ENCODE data around the gene HIPK2. TPM values are rescaled to one million over a fixed set of nuclear protein-coding genes. Genes with fewer than 3 reads are reported as not detected.

HIPK2 gene
- total RNA-seq, 2 experiments from 2014 or later: 6.2 to 7.9 TPM

DNA sequence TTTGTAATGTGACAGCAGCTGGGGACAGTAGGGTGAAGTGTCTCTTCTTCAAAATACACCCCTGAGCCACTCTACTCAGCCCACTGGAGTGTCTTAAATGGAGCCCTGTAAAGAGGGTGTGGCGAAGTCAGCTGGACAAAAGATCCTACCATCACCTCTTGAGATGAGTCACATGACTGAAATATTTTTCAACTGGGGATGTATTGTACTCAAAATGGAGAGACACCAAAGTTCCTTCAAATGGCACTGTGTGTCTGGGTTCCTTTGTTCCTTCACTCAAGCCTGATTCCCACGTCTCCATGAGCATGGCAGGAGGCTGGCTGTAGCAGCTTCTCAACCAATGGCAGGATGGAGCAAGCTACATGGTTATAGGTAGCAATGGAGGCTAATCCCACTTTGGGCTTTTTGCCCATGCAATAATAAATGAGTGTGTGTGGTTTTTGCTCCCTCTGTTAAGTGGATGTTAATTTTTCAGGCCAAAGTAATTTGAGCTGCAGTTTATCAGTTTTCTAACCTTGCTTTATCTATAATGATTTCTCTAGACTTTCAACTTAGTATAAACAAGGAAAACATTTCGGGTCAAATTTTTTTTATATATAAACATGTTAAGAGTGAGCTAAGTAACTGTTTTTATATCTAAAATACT lies 186.1 kb downstream of the HIPK2 start:
- no peaks in the 10 kb centered on the region for H3K9me2 ChIP-seq (ENCODE audit: insufficient read depth, low read length)

DNA sequence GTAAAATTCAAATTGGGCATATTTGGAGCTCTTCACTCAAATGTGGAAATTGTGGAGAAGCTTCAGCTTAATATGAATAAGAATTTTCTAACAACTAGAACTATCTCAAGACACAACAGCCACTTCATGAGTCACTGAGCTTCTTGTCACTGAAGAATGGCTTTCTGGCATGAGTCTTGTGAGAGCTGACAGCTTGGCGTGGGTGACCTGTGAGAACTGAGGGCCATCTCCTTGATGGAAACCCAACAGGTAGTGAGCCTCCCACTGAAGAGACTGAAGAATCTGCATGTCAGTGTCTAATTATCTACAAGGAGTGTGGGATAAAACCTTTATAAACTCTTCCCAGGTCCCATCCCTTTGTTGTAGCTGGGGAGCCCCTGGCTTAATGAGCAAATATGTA lies 188.3 kb downstream of the HIPK2 start:
- no peak overlapping the region for H3K4me2 ChIP-seq (ENCODE audit: low read length)
- no peaks in the 10 kb centered on the region for H4K20me1 ChIP-seq (ENCODE audit: insufficient read depth, low read length)
- TF ChIP-seq, protein P1, sequence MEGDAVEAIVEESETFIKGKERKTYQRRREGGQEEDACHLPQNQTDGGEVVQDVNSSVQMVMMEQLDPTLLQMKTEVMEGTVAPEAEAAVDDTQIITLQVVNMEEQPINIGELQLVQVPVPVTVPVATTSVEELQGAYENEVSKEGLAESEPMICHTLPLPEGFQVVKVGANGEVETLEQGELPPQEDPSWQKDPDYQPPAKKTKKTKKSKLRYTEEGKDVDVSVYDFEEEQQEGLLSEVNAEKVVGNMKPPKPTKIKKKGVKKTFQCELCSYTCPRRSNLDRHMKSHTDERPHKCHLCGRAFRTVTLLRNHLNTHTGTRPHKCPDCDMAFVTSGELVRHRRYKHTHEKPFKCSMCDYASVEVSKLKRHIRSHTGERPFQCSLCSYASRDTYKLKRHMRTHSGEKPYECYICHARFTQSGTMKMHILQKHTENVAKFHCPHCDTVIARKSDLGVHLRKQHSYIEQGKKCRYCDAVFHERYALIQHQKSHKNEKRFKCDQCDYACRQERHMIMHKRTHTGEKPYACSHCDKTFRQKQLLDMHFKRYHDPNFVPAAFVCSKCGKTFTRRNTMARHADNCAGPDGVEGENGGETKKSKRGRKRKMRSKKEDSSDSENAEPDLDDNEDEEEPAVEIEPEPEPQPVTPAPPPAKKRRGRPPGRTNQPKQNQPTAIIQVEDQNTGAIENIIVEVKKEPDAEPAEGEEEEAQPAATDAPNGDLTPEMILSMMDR (conservative IDR thresholded peaks at IDR 0.05; ENCODE audit: low read length): no peak
- TF ChIP-seq EZH2phosphoT487 (IDR thresholded peaks at IDR 0.05; ENCODE audit: borderline replicate concordance, low read depth, low read length): no peak
- no peaks in the 10 kb centered on the region for H3K9me3 ChIP-seq (ENCODE audit: low read length)
- CTCF ChIA-PET (ENCODE audit: unreplicated experiment): no interaction called here
- no peak overlapping the region for H2AFZ ChIP-seq (ENCODE audit: low read length)
- no peak overlapping the region for H3K4me3 ChIP-seq (ENCODE audit: low read depth, low read length, poor library complexity, severe bottlenecking)
- no peaks in the 10 kb centered on the region for H3K9me2 ChIP-seq (ENCODE audit: insufficient read depth, low read length)
- POLR2A ChIA-PET: interaction anchor here (0.5 to 1.3 kb wide), 4 partner anchors 10 to 455 kb away, joined by 3 to 4 read pairs (median 3); no protein-coding TSS in a partner anchor
- no peaks in the 10 kb centered on the region for H3K4me1 ChIP-seq (ENCODE audit: insufficient read depth, low read length, poor library complexity, severe bottlenecking)
- no TSS peak for BruUV-seq (replicated peaks)
- H3K79me2 ChIP-seq (ENCODE audit: insufficient read depth, low read depth, low read length): no peaks in the 10 kb centered on the region
- H3K27ac ChIP-seq (ENCODE audit: low read depth, low read length, poor library complexity, severe bottlenecking): no peak overlapping the region
- intact Hi-C loops (cut with micrococcal nuclease; ENCODE audit: unreplicated experiment): no loop called here
- no peak for DNase-seq (ENCODE audit: low spot score)
- no peaks in the 10 kb centered on the region for H3K36me3 ChIP-seq (ENCODE audit: insufficient read depth, low read length)

More for the DNA sequence above, 186.1 kb downstream of the HIPK2 start:
- ChIA-PET CTCF (ENCODE audit: unreplicated experiment) (no interaction called here), POLR2A (interaction anchor here (0.7 kb wide), 1 partner anchor 15 kb away, joined by 3 read pairs; no protein-coding TSS in a partner anchor)
- Histone ChIP-seq H3K79me2 (ENCODE audit: insufficient read depth, low read depth, low read length) (no peaks in the 10 kb centered on the region), H3K9me3 (ENCODE audit: low read length) (no peaks in the 10 kb centered on the region), H3K27ac (ENCODE audit: low read depth, low read length, poor library complexity, severe bottlenecking) (no peak overlapping the region), H2AFZ (ENCODE audit: low read length) (no peak overlapping the region), H3K36me3 (ENCODE audit: insufficient read depth, low read length) (no peaks in the 10 kb centered on the region), H4K20me1 (ENCODE audit: insufficient read depth, low read length) (no peaks in the 10 kb centered on the region), H3K4me1 (ENCODE audit: insufficient read depth, low read length, poor library complexity, severe bottlenecking) (no peaks in the 10 kb centered on the region), H3K4me2 (ENCODE audit: low read length) (no peak overlapping the region), H3K4me3 (ENCODE audit: low read depth, low read length, poor library complexity, severe bottlenecking) (no peak overlapping the region)
- TF ChIP-seq, protein P1 (conservative IDR thresholded peaks at IDR 0.05; ENCODE audit: low read length): no peak
- TF ChIP-seq EZH2phosphoT487 (IDR thresholded peaks at IDR 0.05; ENCODE audit: borderline replicate concordance, low read depth, low read length): no peak
- DNase-seq (ENCODE audit: low spot score): no peak
- intact Hi-C loops (cut with micrococcal nuclease; ENCODE audit: unreplicated experiment): no loop called here
- BruUV-seq (replicated peaks): no TSS peak

DNA sequence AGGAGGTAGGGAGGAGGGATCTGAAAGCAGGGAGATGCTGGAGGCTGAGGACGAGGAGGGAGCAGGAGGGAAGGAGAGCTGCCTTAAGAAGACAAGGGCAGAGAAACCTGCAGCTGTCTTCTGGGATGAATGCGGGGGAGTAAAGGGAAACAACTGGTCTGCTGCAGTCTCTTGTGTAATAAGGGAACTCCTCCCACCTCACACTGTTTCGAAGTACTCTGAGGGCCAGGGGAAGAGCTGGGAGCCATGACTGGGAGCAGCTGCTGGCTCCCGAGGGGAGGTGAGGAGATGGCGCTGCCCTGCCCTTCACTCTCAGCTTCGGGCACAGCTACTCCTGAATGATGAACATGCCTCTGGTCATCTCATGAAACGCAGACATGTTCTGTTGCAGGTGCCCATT lies 189.2 kb downstream of the HIPK2 start:
- no TSS peak for BruUV-seq (replicated peaks)
- H3K4me3 ChIP-seq (ENCODE audit: low read depth, low read length, poor library complexity, severe bottlenecking): no peak overlapping the region
- no peaks in the 10 kb centered on the region for H3K79me2 ChIP-seq (ENCODE audit: insufficient read depth, low read depth, low read length)
- DNase-seq (ENCODE audit: low spot score): no peak
- no peak for TF ChIP-seq EZH2phosphoT487 (IDR thresholded peaks at IDR 0.05; ENCODE audit: borderline replicate concordance, low read depth, low read length)
- TF ChIP-seq, protein P1 (conservative IDR thresholded peaks at IDR 0.05; ENCODE audit: low read length): no peak
- H3K9me3 ChIP-seq (ENCODE audit: low read length): no peaks in the 10 kb centered on the region
- no peaks in the 10 kb centered on the region for H3K4me1 ChIP-seq (ENCODE audit: insufficient read depth, low read length, poor library complexity, severe bottlenecking)
- H2AFZ ChIP-seq (ENCODE audit: low read length): no peak overlapping the region
- no peak overlapping the region for H3K4me2 ChIP-seq (ENCODE audit: low read length)
- no peaks in the 10 kb centered on the region for H4K20me1 ChIP-seq (ENCODE audit: insufficient read depth, low read length)
- no peak overlapping the region for H3K27ac ChIP-seq (ENCODE audit: low read depth, low read length, poor library complexity, severe bottlenecking)
- CTCF ChIA-PET (ENCODE audit: unreplicated experiment): no interaction called here
- POLR2A ChIA-PET: interaction anchor here (0.5 to 1.3 kb wide), 5 partner anchors 8 to 659 kb away, joined by 3 to 4 read pairs (median 3); no protein-coding TSS in a partner anchor
- no peaks in the 10 kb centered on the region for H3K9me2 ChIP-seq (ENCODE audit: insufficient read depth, low read length)
- H3K36me3 ChIP-seq (ENCODE audit: insufficient read depth, low read length): no peaks in the 10 kb centered on the region
- intact Hi-C loops (cut with micrococcal nuclease; ENCODE audit: unreplicated experiment): no loop called here
